SK-N-SH treated with all-trans-retinoic acid at 6 μM for 48 hours (cell line): Measurements from ENCODE around the gene KCNT1.

ENCODE experiments used
- ARNTL ChIP-seq: fragments of 450-650 bp; formaldehyde crosslinking; IDR thresholded peaks from 2 replicates; pipeline ENCODE4 v1.5.0; 2020; ENCODE audit warnings: low read depth, mild to moderate bottlenecking, moderate library complexity, borderline replicate concordance
- GLIS3 ChIP-seq: fragments of 250-450 bp; sonication (Bioruptor Pico); IDR thresholded peaks from 2 replicates; pipeline ENCODE4 v1.5.0; 2020; ENCODE audit warnings: mild to moderate bottlenecking, moderate library complexity
- OSR1 ChIP-seq: fragments of 250-450 bp; sonication (Bioruptor Pico); IDR thresholded peaks from 2 replicates; pipeline ENCODE4 v1.8.0; 2022; ENCODE audit warnings: moderate library complexity, mild to moderate bottlenecking, inconsistent platforms
- PPARA ChIP-seq: fragments of 250-450 bp; sonication (Bioruptor Pico); IDR thresholded peaks from 2 replicates; pipeline ENCODE4 v1.5.0; 2020; ENCODE audit warnings: mild to moderate bottlenecking, borderline replicate concordance
- RARB ChIP-seq: fragments of 250-450 bp; sonication (Bioruptor Pico); IDR thresholded peaks from 2 replicates; pipeline ENCODE4 v1.8.0; 2021; ENCODE audit warnings: mild to moderate bottlenecking, moderate library complexity
- SNAI2 ChIP-seq: fragments of 250-450 bp; sonication (Bioruptor Pico); IDR thresholded peaks from 2 replicates; pipeline ENCODE4 v1.5.0; 2020; ENCODE audit warnings: mild to moderate bottlenecking, moderate library complexity
- ZC3H10 ChIP-seq: fragments of 250-450 bp; sonication (Bioruptor Pico); IDR thresholded peaks from 2 replicates; pipeline ENCODE4 v1.5.1; 2021; ENCODE audit warnings: mild to moderate bottlenecking, moderate library complexity
- ZFP3 ChIP-seq: fragments of 250-450 bp; sonication (Bioruptor Pico); IDR thresholded peaks from 2 replicates; pipeline ENCODE4 v1.5.0; 2020; ENCODE audit warnings: mild to moderate bottlenecking, moderate library complexity
- ZFP30 ChIP-seq: fragments of 450-650 bp; formaldehyde crosslinking; IDR thresholded peaks from 2 replicates; pipeline ENCODE4 v1.5.0; 2022; ENCODE audit warnings: mild to moderate bottlenecking, moderate library complexity
- ZNF565 ChIP-seq: fragments of 450-650 bp; formaldehyde crosslinking; conservative IDR thresholded peaks from 2 replicates; pipeline ENCODE4 v1.5.0; 2020; ENCODE audit warnings: low read depth, mild to moderate bottlenecking, moderate library complexity
- ZNF8 ChIP-seq: fragments of 450-650 bp; formaldehyde crosslinking; IDR thresholded peaks from 2 replicates; pipeline ENCODE4 v1.5.0; 2020; ENCODE audit warnings: mild to moderate bottlenecking, moderate library complexity
- TF ChIP-seq, protein P1 (sequence below): fragments of 250-450 bp; sonication (Bioruptor Pico); IDR thresholded peaks from 2 replicates; pipeline ENCODE4 v1.8.0; 2020; ENCODE audit warnings: mild to moderate bottlenecking, moderate library complexity, borderline replicate concordance
- TF ChIP-seq, protein P2 (sequence below): fragments of 250-450 bp; sonication (Bioruptor Pico); IDR thresholded peaks from 2 replicates; pipeline ENCODE4 v1.5.0; 2020; ENCODE audit warnings: mild to moderate bottlenecking, moderate library complexity
- TF ChIP-seq, protein P3 (sequence below): fragments of 250-450 bp; sonication (Bioruptor Pico); IDR thresholded peaks from 2 replicates; pipeline ENCODE4 v1.8.0; 2021; ENCODE audit warnings: low read depth, mild to moderate bottlenecking, moderate library complexity, borderline replicate concordance

DNA sequence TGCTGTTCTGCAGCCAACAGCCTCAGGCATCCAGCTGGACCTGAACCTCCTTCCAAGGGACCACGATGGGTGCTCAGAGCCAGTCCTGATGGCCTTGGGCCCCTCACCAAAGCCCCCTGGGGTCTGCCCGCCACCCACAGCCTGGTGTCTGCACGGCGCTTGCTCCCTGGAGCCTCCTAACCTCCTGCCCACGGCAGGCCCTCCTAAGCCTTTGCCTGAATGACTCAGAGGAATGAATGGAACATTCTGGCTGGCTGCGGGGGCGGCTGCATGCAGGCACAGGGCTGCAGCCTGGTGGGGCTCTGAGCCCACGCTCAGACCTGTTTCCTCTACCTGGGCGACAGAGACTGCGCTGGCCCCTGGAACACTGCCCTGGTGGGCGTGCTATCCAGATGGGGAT, 9.6 kb upstream of the KCNT1 start:
- TF ChIP-seq, protein P1, sequence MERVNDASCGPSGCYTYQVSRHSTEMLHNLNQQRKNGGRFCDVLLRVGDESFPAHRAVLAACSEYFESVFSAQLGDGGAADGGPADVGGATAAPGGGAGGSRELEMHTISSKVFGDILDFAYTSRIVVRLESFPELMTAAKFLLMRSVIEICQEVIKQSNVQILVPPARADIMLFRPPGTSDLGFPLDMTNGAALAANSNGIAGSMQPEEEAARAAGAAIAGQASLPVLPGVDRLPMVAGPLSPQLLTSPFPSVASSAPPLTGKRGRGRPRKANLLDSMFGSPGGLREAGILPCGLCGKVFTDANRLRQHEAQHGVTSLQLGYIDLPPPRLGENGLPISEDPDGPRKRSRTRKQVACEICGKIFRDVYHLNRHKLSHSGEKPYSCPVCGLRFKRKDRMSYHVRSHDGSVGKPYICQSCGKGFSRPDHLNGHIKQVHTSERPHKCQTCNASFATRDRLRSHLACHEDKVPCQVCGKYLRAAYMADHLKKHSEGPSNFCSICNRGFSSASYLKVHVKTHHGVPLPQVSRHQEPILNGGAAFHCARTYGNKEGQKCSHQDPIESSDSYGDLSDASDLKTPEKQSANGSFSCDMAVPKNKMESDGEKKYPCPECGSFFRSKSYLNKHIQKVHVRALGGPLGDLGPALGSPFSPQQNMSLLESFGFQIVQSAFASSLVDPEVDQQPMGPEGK = no peak
- TF ChIP-seq GLIS3 = no peak
- TF ChIP-seq ZC3H10 (CRISPR knock-in tag) = no peak
- no peak for TF ChIP-seq SNAI2 (CRISPR knock-in tag)
- TF ChIP-seq, protein P2, sequence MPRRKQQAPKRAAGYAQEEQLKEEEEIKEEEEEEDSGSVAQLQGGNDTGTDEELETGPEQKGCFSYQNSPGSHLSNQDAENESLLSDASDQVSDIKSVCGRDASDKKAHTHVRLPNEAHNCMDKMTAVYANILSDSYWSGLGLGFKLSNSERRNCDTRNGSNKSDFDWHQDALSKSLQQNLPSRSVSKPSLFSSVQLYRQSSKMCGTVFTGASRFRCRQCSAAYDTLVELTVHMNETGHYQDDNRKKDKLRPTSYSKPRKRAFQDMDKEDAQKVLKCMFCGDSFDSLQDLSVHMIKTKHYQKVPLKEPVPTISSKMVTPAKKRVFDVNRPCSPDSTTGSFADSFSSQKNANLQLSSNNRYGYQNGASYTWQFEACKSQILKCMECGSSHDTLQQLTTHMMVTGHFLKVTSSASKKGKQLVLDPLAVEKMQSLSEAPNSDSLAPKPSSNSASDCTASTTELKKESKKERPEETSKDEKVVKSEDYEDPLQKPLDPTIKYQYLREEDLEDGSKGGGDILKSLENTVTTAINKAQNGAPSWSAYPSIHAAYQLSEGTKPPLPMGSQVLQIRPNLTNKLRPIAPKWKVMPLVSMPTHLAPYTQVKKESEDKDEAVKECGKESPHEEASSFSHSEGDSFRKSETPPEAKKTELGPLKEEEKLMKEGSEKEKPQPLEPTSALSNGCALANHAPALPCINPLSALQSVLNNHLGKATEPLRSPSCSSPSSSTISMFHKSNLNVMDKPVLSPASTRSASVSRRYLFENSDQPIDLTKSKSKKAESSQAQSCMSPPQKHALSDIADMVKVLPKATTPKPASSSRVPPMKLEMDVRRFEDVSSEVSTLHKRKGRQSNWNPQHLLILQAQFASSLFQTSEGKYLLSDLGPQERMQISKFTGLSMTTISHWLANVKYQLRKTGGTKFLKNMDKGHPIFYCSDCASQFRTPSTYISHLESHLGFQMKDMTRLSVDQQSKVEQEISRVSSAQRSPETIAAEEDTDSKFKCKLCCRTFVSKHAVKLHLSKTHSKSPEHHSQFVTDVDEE (CRISPR knock-in tag) = no peak
- TF ChIP-seq, protein P3, sequence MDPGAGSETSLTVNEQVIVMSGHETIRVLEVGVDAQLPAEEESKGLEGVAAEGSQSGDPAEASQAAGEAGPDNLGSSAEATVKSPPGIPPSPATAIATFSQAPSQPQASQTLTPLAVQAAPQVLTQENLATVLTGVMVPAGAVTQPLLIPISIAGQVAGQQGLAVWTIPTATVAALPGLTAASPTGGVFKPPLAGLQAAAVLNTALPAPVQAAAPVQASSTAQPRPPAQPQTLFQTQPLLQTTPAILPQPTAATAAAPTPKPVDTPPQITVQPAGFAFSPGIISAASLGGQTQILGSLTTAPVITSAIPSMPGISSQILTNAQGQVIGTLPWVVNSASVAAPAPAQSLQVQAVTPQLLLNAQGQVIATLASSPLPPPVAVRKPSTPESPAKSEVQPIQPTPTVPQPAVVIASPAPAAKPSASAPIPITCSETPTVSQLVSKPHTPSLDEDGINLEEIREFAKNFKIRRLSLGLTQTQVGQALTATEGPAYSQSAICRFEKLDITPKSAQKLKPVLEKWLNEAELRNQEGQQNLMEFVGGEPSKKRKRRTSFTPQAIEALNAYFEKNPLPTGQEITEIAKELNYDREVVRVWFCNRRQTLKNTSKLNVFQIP = no peak
- TF ChIP-seq ZFP30 (CRISPR knock-in tag) = no peak
- no peak for TF ChIP-seq ARNTL (CRISPR knock-in tag)
- no peak for TF ChIP-seq ZFP3 (CRISPR knock-in tag)
- no peak for TF ChIP-seq RARB
- no peak for TF ChIP-seq PPARA
- no peak for TF ChIP-seq ZNF565 (CRISPR knock-in tag)
- no peak for TF ChIP-seq OSR1 (CRISPR knock-in tag)
- no peak for TF ChIP-seq ZNF8 (CRISPR knock-in tag)
